A673 (cell line): ENCODE data around the gene TEX22. TPM values are rescaled to one million over a fixed set of nuclear protein-coding genes. Genes with fewer than 3 reads are reported as not detected.

Experiments used
- BruUV-seq: library from RNA; stranded (reverse); fragments of 400-500 nt; replicated peaks from 2 replicates; lab custom pipeline; 2021; lab: Mats Ljungman, UMichigan
- CTCF ChIA-PET: fragments of 300-600 bp; sonication (Branson Sonifier 250); formaldehyde crosslinking; loops from one replicate; lab custom pipeline; 2022; ENCODE audit warnings: antibody characterized with exemption; lab: Charles Lee
- POLR2A ChIA-PET: fragments of 300-600 bp; sonication (Branson Sonifier 250); formaldehyde crosslinking; loops from one replicate; lab custom pipeline; 2022; ENCODE audit warnings: antibody characterized with exemption; ENCODE audit not compliant: low non-redundant PET; lab: Charles Lee
- DNase-seq: peaks from one replicate; pipeline ENCODE4 v3.0.0-alpha.2; 2015; ENCODE audit warnings: low spot score
- H3K27ac ChIP-seq: fragments of 200-600 bp; sonication (generic); 2 replicates; pipeline ENCODE4 v1.5.1; 2016; ENCODE audit warnings: mixed run types, low read depth, mild to moderate bottlenecking, mixed read lengths, antibody characterized with exemption, low read length; ENCODE audit not compliant: poor library complexity, severe bottlenecking
- H3K27me3 ChIP-seq: fragments of 200-600 bp; sonication (generic); replicated peaks from 2 replicates; pipeline ENCODE4 v1.6.1; 2017; ENCODE audit warnings: mixed run types, low read depth, mild to moderate bottlenecking, mixed read lengths, antibody characterized with exemption, low read length; ENCODE audit not compliant: insufficient read depth, poor library complexity
- H3K36me3 ChIP-seq: fragments of 200-600 bp; sonication (generic); 2 replicates; pipeline ENCODE4 v1.6.1; 2016; ENCODE audit warnings: mixed run types, mild to moderate bottlenecking, mixed read lengths, antibody characterized with exemption, low read length; ENCODE audit not compliant: insufficient read depth, poor library complexity, severe bottlenecking
- H3K4me1 ChIP-seq: fragments of 200-600 bp; sonication (generic); 2 replicates; pipeline ENCODE4 v1.6.1; 2017; ENCODE audit warnings: mixed run types, mild to moderate bottlenecking, mixed read lengths, antibody characterized with exemption, low read length; ENCODE audit not compliant: insufficient read depth, poor library complexity, severe bottlenecking
- H3K4me3 ChIP-seq: fragments of 200-600 bp; sonication (generic); 2 replicates; pipeline ENCODE4 v1.5.1; 2016; ENCODE audit warnings: low read depth, mixed run types, mild to moderate bottlenecking, mixed read lengths, low read length; ENCODE audit not compliant: poor library complexity, severe bottlenecking
- H3K9me3 ChIP-seq: fragments of 200-600 bp; sonication (generic); 2 replicates; pipeline ENCODE4 v1.6.1; 2016; ENCODE audit warnings: mixed run types, low read depth, mild to moderate bottlenecking, mixed read lengths, antibody characterized with exemption, low read length; ENCODE audit not compliant: poor library complexity, severe bottlenecking
- CTCF ChIP-seq: fragments of 300-800, 200-600 bp; sonication (generic); conservative IDR thresholded peaks from 2 replicates; pipeline ENCODE4 v1.5.1; 2017; ENCODE audit warnings: low read depth, mild to moderate bottlenecking, antibody characterized with exemption, low read length, moderate library complexity, mixed read lengths
- EZH2 ChIP-seq: fragments of 200-600 bp; sonication (generic); IDR thresholded peaks from 2 replicates; pipeline ENCODE4 v1.6.1; 2017; ENCODE audit warnings: borderline replicate concordance, low read depth, mild to moderate bottlenecking, mixed read lengths, antibody characterized with exemption, low read length; ENCODE audit not compliant: poor library complexity, severe bottlenecking
- intact Hi-C: fragments of 100-400 bp; cut with micrococcal nuclease; formaldehyde crosslinking; loops from one replicate; pipeline ENCODE4 v1.10.0; 2022; ENCODE audit not compliant: unreplicated experiment
- total RNA-seq: library from RNA; stranded (reverse); gene quantifications from 2 replicates; pipeline ENCODE4 v1.2.3, GENCODE V29; 2021

TEX22 gene
- total RNA-seq, 1 experiment from 2014 or later, result 2.7 TPM

DNA sequence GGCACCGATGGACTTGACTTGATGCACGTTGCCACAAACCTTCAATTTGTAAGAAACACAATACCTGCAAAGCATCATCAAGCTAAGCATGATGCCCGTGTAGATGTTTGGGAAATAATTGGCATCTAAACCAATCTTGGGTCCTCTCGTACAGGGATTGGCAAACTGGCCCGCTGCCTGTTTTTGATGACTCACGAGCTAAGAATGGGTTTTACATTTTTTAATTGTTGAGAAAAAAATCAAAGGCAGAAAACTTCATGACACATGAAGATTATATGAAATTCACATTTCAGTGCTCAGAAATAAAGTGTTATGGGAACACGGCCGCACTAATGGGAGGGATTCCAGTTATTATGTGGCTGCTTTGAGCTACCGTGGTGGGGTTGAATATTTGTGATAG, 32.2 kb downstream of the TEX22 start:
- Histone ChIP-seq H3K27ac (peak overlapping the region; percentile 2), H3K27me3 (no peaks in the 10 kb centered on the region), H3K9me3 (peaks cover 4% of the 10 kb centered on the region), H3K4me3 (no peak overlapping the region), H3K36me3 (peaks cover 36% of the 10 kb centered on the region), H3K4me1 (no peaks in the 10 kb centered on the region)
- intact Hi-C loops, result no loop called here
- BruUV-seq, result TSS peak; percentile 8
- DNase-seq, result peak; percentile 61
- ChIA-PET POLR2A (no interaction called here), CTCF (no interaction called here)
- no peak for TF ChIP-seq CTCF
- no peak for TF ChIP-seq EZH2

DNA sequence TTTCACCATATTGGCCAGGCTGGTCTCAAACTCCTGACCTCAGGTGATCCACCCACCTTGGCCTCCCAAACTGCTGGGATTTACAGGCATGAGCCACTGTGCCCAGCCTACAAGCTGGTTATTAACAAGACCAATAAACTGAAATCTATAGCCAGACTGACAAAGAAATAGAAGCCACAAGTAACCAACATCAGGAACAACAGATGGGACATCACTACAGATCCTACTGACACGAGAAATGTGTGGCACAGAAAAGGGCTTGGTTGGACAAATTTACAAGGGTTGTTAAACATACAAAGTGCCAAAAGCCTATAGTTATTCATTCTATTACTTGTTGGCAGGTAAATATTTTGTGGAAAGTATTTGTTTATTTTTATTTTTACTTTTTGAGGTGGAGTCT, 32.9 kb downstream of the TEX22 start:
- ChIA-PET POLR2A (no interaction called here), CTCF (no interaction called here)
- no peaks in the 10 kb centered on the region for H3K27me3 ChIP-seq
- H3K27ac ChIP-seq, result peak overlapping the region; percentile 2
- DNase-seq, result no peak
- intact Hi-C loops, result no loop called here
- TF ChIP-seq EZH2 (no peak), CTCF (no peak)
- H3K4me3 ChIP-seq, result no peak overlapping the region
- peaks cover 4% of the 10 kb centered on the region for H3K9me3 ChIP-seq
- no peaks in the 10 kb centered on the region for H3K4me1 ChIP-seq
- BruUV-seq, result no TSS peak
- peaks cover 36% of the 10 kb centered on the region for H3K36me3 ChIP-seq

DNA sequence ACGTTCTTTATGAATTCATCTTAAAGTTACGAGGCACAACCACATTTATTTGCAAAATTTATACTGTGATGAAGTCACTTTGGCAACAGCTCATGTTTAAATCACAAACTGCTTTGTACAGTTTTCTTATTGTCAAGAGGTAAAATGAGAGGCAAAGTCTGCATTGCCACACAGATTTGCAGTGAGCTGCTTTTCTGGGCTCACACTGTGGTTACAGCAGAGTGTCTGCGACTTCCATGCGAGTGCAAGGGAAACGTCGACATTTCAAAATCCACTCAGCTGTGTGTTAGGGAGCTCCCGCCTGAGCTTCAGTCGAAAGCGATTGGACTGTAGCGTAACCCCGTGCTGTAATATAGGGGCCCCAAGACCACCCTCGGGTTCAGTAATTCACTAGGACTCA, 34.3 kb downstream of the TEX22 start:
- Histone ChIP-seq H3K36me3 (peaks cover 23% of the 10 kb centered on the region), H3K4me3 (no peak overlapping the region), H3K27me3 (no peaks in the 10 kb centered on the region), H3K27ac (no peak overlapping the region), H3K4me1 (no peaks in the 10 kb centered on the region), H3K9me3 (peaks cover 4% of the 10 kb centered on the region)
- POLR2A ChIA-PET, result no interaction called here
- DNase-seq, result no peak
- no TSS peak for BruUV-seq
- intact Hi-C loops, result no loop called here
- CTCF ChIA-PET, result no interaction called here
- no peak for TF ChIP-seq EZH2

DNA sequence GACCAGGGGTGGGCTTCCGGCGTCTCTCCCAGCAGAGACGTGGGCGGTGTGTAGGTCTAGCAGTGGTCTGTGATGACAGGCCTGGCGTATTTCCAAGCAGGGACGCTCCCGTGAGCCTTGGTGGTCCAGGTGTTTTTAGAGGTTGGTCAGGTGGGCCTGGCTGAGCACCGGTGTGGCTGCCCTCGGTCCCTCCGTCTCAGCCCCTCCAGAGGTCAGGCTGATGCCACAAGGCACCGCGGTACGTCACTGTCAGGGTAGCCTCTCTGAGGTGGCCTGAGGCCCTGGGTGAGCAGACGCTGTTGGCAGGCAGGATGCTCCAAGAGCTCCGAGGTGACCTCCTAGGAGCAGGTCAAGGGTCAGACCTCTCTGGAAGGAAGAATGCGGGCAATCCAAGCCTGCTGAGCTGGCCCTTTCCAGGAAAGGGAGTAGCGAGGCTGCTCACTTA, 34.8 kb downstream of the TEX22 start:
- intact Hi-C loops, result no loop called here
- no peak overlapping the region for H3K4me3 ChIP-seq
- H3K4me1 ChIP-seq, result no peaks in the 10 kb centered on the region
- CTCF ChIA-PET, result no interaction called here
- no peak overlapping the region for H3K27ac ChIP-seq
- TF ChIP-seq EZH2, result no peak
- no peak for TF ChIP-seq CTCF
- peaks cover 23% of the 10 kb centered on the region for H3K36me3 ChIP-seq
- BruUV-seq, result no TSS peak
- POLR2A ChIA-PET, result no interaction called here
- peaks cover 4% of the 10 kb centered on the region for H3K9me3 ChIP-seq
- H3K27me3 ChIP-seq, result no peaks in the 10 kb centered on the region
- DNase-seq, result no peak
